Nephron (organoid): ENCODE measurements around the gene HCRTR1.

ENCODE experiments used
- H3K27ac Mint-ChIP-seq, 3 experiments: 2 replicates each; pipeline ENCODE4 v1.8.0; 2020; ENCODE audit warnings: mixed read lengths in 3 of 3, mild to moderate bottlenecking in 2 of 3, moderate library complexity in 1 of 3
- H3K27me3 Mint-ChIP-seq: 2 replicates; pipeline ENCODE4 v1.8.0; 2021; ENCODE audit warnings: low read depth, mild to moderate bottlenecking, moderate library complexity, mixed read lengths
- H3K36me3 Mint-ChIP-seq: 2 replicates; pipeline ENCODE4 v1.8.0; 2020; ENCODE audit warnings: low read depth, mixed read lengths
- H3K4me1 Mint-ChIP-seq: 2 replicates; pipeline ENCODE4 v1.8.0; 2020; ENCODE audit warnings: mixed read lengths
- H3K4me3 Mint-ChIP-seq, 3 experiments: 2 replicates each; pipeline ENCODE4 v1.8.0; 2020; ENCODE audit warnings: mild to moderate bottlenecking in 3 of 3, mixed read lengths in 3 of 3, moderate library complexity in 2 of 3
- H3K9me3 Mint-ChIP-seq: 2 replicates; pipeline ENCODE4 v1.8.0; 2020; ENCODE audit warnings: mixed read lengths
- CTCF ChIP-seq, 3 experiments: fragments of 200-600 bp; sonication (generic); IDR thresholded peaks; one replicate each; pipeline ENCODE4 v1.5.0; 2021; ENCODE audit warnings: antibody characterized with exemption in 3 of 3; ENCODE audit not compliant: unreplicated experiment in 3 of 3

HCRTR1 gene

GRCh38 chr1:31570906-31571305 lies 46.6 kb upstream of the HCRTR1 start:
- Mint-ChIP-seq H3K36me3 (no peaks in the 10 kb centered on the region), H3K4me3 (no peak overlapping the region), H3K27ac (peak overlapping the region in 2 of 3 experiments; percentile 4 to 59), H3K27me3 (peaks cover 19% of the 10 kb centered on the region), H3K4me1 (peaks cover 29% of the 10 kb centered on the region), H3K9me3 (no peaks in the 10 kb centered on the region)
- TF ChIP-seq CTCF (IDR thresholded peaks at IDR 0.05; ENCODE audit: unreplicated experiment in 3 of 3), result no peak

- Mint-ChIP-seq H3K4me3 (no peak overlapping the region), H3K27me3 (peaks cover 19% of the 10 kb centered on the region), H3K9me3 (no peaks in the 10 kb centered on the region), H3K27ac (peak overlapping the region in 2 of 3 experiments; percentile 4 to 59), H3K4me1 (peaks cover 36% of the 10 kb centered on the region), H3K36me3 (no peaks in the 10 kb centered on the region)
- TF ChIP-seq CTCF (IDR thresholded peaks at IDR 0.05; ENCODE audit: unreplicated experiment in 3 of 3), result no peak
These were observed 45.9 kb upstream of the HCRTR1 start for GRCh38 chr1:31571340-31572295.

- no peaks in the 10 kb centered on the region for H3K9me3 Mint-ChIP-seq
- H3K27ac Mint-ChIP-seq, result peak overlapping the region in 2 of 3 experiments; percentile 35 to 51
- no peak for TF ChIP-seq CTCF (IDR thresholded peaks at IDR 0.05; ENCODE audit: unreplicated experiment in 3 of 3)
- no peak overlapping the region for H3K4me3 Mint-ChIP-seq
- H3K27me3 Mint-ChIP-seq, result peaks cover 22% of the 10 kb centered on the region
- H3K36me3 Mint-ChIP-seq, result no peaks in the 10 kb centered on the region
- H3K4me1 Mint-ChIP-seq, result peaks cover 36% of the 10 kb centered on the region
These were observed 45.0 kb upstream of the HCRTR1 start for GRCh38 chr1:31572323-31573104.

- Mint-ChIP-seq H3K36me3 (no peaks in the 10 kb centered on the region), H3K4me3 (no peak overlapping the region), H3K4me1 (peaks cover 36% of the 10 kb centered on the region), H3K27me3 (peaks cover 16% of the 10 kb centered on the region), H3K9me3 (no peaks in the 10 kb centered on the region), H3K27ac (peak overlapping the region in 1 of 3 experiments; percentile 51)
- TF ChIP-seq CTCF (IDR thresholded peaks at IDR 0.05; ENCODE audit: unreplicated experiment in 3 of 3), result no peak
These were observed 44.2 kb upstream of the HCRTR1 start for GRCh38 chr1:31573261-31573660.

GRCh38 chr1:31574749-31575368 lies 42.6 kb upstream of the HCRTR1 start:
- H3K9me3 Mint-ChIP-seq, result no peaks in the 10 kb centered on the region

More at GRCh38 chr1:31574749-31575368, 42.6 kb upstream of the HCRTR1 start:
- Mint-ChIP-seq H3K27me3 (peaks cover 9% of the 10 kb centered on the region), H3K36me3 (no peaks in the 10 kb centered on the region), H3K4me1 (peaks cover 30% of the 10 kb centered on the region), H3K4me3 (peak overlapping the region in 2 of 3 experiments; percentile 56 to 65), H3K27ac (peak overlapping the region in 2 of 3 experiments; percentile 92 to 97)
- TF ChIP-seq CTCF (IDR thresholded peaks at IDR 0.05; ENCODE audit: unreplicated experiment in 3 of 3), result no peak
